KMS-11 (cell line): Measurements from ENCODE around the gene SREK1IP1.
"Not testable (repeated sequence)": the region's sequence is repeated elsewhere in the genome, so short reads cannot be mapped to it uniquely, and the experiment has no call there.

ENCODE experiments used
- H2AFZ ChIP-seq: fragments of 200-600 bp; sonication (generic); 2 replicates; pipeline ENCODE4 v1.6.1; 2016; ENCODE audit warnings: antibody characterized with exemption, mixed run types, low read depth
- H3K27ac ChIP-seq: fragments of 200-600 bp; sonication (generic); 2 replicates; pipeline ENCODE4 v1.6.1; 2016; ENCODE audit warnings: mild to moderate bottlenecking, mixed run types
- H3K27me3 ChIP-seq: fragments of 200-600 bp; sonication (generic); 2 replicates; pipeline ENCODE4 v1.6.1; 2017; ENCODE audit warnings: mild to moderate bottlenecking, low read depth, mixed run types, moderate library complexity; ENCODE audit not compliant: insufficient read depth
- H3K36me3 ChIP-seq: fragments of 200-600 bp; sonication (generic); 2 replicates; pipeline ENCODE4 v1.6.1; 2017; ENCODE audit warnings: mild to moderate bottlenecking, mixed run types; ENCODE audit not compliant: insufficient read depth
- H3K4me1 ChIP-seq: fragments of 200-600 bp; sonication (generic); 2 replicates; pipeline ENCODE4 v1.6.1; 2016; ENCODE audit warnings: mild to moderate bottlenecking, low read depth, mixed run types; ENCODE audit not compliant: poor library complexity, severe bottlenecking
- H3K4me2 ChIP-seq: fragments of 200-600 bp; sonication (generic); 2 replicates; pipeline ENCODE4 v1.7.0; 2016; ENCODE audit warnings: mild to moderate bottlenecking, mixed run types
- H3K4me3 ChIP-seq: fragments of 200-600 bp; sonication (generic); IDR thresholded peaks from 2 replicates; pipeline ENCODE4 v1.6.1; 2017; ENCODE audit warnings: low read depth, low read length, mixed read lengths; ENCODE audit not compliant: insufficient read depth
- H3K79me2 ChIP-seq: fragments of 200-600 bp; sonication (generic); 2 replicates; pipeline ENCODE4 v1.6.1; 2016; ENCODE audit warnings: low read depth, mixed run types; ENCODE audit not compliant: insufficient read depth
- H3K9ac ChIP-seq: fragments of 200-600 bp; sonication (generic); 2 replicates; pipeline ENCODE4 v1.6.1; 2016; ENCODE audit warnings: mild to moderate bottlenecking, mixed run types
- H4K20me1 ChIP-seq: fragments of 200-600 bp; sonication (generic); 2 replicates; pipeline ENCODE4 v1.6.1; 2016; ENCODE audit warnings: mild to moderate bottlenecking, mixed run types; ENCODE audit not compliant: insufficient read depth
- TF ChIP-seq, protein P1 (sequence below): fragments of 200-600 bp; sonication (generic); conservative IDR thresholded peaks from 2 replicates; pipeline ENCODE4 v1.6.1; 2017; ENCODE audit warnings: low read depth, mild to moderate bottlenecking, antibody characterized with exemption, low read length, moderate library complexity, mixed read lengths

The SREK1IP1 gene

DNA sequence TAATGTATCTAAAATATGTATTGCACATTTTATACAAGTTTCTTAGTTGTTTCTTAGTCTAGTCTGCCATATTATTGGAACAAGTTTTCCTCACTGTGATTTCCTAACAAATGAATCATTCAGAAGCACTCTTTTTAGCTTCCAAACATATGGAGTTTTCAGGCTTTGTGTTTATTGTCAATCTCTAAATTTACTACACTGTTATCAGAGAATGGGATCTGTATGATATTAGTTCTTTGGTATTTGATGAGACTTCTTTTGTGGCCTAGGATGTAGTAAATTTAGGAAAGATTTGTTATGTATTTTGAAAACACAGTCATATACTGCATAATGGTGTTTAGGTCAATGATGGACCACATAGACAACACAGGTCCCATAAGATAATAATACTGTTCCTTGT lies 25.7 kb downstream of the SREK1IP1 start:
- Histone ChIP-seq H3K4me1 (no peaks in the 10 kb centered on the region), H3K4me2 (no peak overlapping the region), H3K27me3 (no peaks in the 10 kb centered on the region), H3K9ac (no peak overlapping the region), H4K20me1 (no peaks in the 10 kb centered on the region), H3K27ac (no peak overlapping the region), H2AFZ (no peak overlapping the region), H3K36me3 (no peaks in the 10 kb centered on the region), H3K79me2 (no peaks in the 10 kb centered on the region), H3K4me3 (no peak overlapping the region)
- TF ChIP-seq, protein P1, sequence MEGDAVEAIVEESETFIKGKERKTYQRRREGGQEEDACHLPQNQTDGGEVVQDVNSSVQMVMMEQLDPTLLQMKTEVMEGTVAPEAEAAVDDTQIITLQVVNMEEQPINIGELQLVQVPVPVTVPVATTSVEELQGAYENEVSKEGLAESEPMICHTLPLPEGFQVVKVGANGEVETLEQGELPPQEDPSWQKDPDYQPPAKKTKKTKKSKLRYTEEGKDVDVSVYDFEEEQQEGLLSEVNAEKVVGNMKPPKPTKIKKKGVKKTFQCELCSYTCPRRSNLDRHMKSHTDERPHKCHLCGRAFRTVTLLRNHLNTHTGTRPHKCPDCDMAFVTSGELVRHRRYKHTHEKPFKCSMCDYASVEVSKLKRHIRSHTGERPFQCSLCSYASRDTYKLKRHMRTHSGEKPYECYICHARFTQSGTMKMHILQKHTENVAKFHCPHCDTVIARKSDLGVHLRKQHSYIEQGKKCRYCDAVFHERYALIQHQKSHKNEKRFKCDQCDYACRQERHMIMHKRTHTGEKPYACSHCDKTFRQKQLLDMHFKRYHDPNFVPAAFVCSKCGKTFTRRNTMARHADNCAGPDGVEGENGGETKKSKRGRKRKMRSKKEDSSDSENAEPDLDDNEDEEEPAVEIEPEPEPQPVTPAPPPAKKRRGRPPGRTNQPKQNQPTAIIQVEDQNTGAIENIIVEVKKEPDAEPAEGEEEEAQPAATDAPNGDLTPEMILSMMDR, result no peak

DNA sequence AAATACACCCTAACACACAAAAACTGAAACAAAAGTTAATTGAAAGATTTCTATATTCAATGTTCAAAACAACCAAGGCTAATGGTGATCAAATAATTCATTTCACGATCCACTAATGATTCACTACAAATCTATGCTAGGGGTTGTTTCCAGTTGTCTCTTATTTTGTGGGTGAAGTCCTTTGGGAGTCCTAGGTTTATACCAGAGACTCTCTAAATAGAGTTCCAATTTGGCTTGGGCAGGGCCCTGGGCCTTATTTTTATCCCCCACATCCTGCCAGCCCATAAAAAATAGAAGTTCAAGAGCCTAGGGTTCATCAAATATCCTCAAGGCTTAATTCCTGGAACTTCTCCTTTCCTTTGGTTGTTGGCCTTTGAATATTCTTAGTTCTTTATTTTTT lies 26.1 kb downstream of the SREK1IP1 start:
- H2AFZ ChIP-seq, result no peak overlapping the region
- no peak overlapping the region for H3K9ac ChIP-seq
- H3K79me2 ChIP-seq, result no peaks in the 10 kb centered on the region
- H3K36me3 ChIP-seq, result no peaks in the 10 kb centered on the region
- no peak overlapping the region for H3K4me3 ChIP-seq
- H4K20me1 ChIP-seq, result no peaks in the 10 kb centered on the region
- no peak overlapping the region for H3K4me2 ChIP-seq
- no peaks in the 10 kb centered on the region for H3K4me1 ChIP-seq
- H3K27ac ChIP-seq, result no peak overlapping the region
- no peaks in the 10 kb centered on the region for H3K27me3 ChIP-seq
- TF ChIP-seq, protein P1, result no peak

DNA sequence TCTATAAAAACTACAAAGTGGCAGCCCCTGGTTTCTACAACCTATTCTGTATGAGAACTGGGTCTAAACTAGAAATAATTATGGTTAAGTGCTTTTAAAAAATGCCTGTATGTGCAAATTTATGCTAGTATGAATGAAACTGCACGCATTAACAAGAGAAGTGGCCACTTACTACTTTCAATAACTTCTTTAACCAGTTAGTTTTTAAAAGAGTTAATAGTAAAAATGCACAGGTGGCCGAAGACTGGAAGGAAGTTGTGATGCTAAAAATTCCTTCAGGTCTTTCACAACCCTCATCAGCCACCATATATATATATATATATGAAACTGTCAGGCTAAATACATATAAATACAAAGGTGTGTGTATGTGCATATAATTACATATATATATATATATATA lies 41.3 kb downstream of the SREK1IP1 start:
- no peaks in the 10 kb centered on the region for H3K36me3 ChIP-seq

DNA sequence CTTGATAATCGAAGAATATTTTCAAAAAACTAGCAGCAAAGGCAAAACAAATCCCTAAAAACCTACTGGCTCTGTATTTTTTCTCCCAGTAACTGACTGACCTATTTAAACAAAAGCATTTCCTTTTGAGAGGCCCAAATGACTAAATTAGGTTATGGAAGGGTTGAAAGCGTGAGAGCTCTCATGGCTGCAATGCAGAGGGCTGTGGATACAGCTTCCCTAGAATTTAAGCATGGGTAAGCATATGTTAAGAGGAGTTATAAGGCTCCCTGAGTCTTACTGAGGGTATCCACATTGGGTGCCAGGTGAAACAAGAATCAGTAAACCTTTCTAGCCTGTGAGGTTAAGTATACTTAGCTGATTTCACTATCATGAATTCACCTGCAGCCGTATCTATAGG lies 45.9 kb downstream of the SREK1IP1 start:
- H3K4me1 ChIP-seq, result no peaks in the 10 kb centered on the region
- H3K79me2 ChIP-seq, result no peaks in the 10 kb centered on the region
- H3K4me2 ChIP-seq, result no peak overlapping the region
- H3K9ac ChIP-seq, result no peak overlapping the region
- TF ChIP-seq, protein P1, result no peak
- no peak overlapping the region for H3K27ac ChIP-seq
- no peaks in the 10 kb centered on the region for H3K27me3 ChIP-seq
- no peaks in the 10 kb centered on the region for H4K20me1 ChIP-seq
- no peak overlapping the region for H3K4me3 ChIP-seq
- H3K36me3 ChIP-seq, result no peaks in the 10 kb centered on the region
- no peak overlapping the region for H2AFZ ChIP-seq

More for the DNA sequence above, 41.3 kb downstream of the SREK1IP1 start:
- Histone ChIP-seq H4K20me1 (no peaks in the 10 kb centered on the region), H3K4me1 (no peaks in the 10 kb centered on the region), H3K9ac (no peak overlapping the region), H2AFZ (no peak overlapping the region), H3K4me3 (no peak overlapping the region), H3K4me2 (no peak overlapping the region), H3K79me2 (no peaks in the 10 kb centered on the region), H3K27me3 (no peaks in the 10 kb centered on the region), H3K27ac (no peak overlapping the region)
- TF ChIP-seq, protein P1, result no peak

DNA sequence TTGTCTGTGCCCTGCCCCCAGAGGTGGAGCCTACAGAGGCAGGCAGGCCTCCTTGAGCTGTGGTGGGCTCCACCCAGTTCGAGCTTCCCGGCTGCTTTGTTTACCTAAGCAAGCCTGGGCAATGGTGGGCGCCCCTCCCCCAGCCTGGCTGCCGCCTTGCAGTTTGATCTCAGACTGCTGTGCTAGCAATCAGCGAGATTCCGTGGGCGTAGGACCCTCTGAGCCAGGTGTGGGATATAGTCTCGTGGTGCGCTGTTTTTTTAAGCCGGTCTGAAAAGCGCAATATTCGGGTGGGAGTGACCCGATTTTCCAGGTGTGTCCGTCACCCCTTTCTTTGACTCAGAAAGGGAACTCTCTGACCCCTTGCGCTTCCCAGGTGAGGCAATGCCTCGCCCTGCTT lies 54.0 kb downstream of the SREK1IP1 start:
- not testable (repeated sequence) for H3K27ac ChIP-seq, H3K4me3 ChIP-seq, H3K79me2 ChIP-seq, H3K4me2 ChIP-seq, H4K20me1 ChIP-seq, H2AFZ ChIP-seq, H3K36me3 ChIP-seq, H3K4me1 ChIP-seq, H3K27me3 ChIP-seq, H3K9ac ChIP-seq
